K562 (cell line): ENCODE data around the gene UBR1. TPM values are rescaled to one million over a fixed set of nuclear protein-coding genes. Genes with fewer than 3 reads are reported as not detected.
A peak's percentile ranks its signal among the peaks of the same experiment; 100 is the strongest.

Experiments used
- ATAC-seq: fragments of 200-7000 bp; cut with Tn5 transposase; 3 replicates; pipeline ENCODE4 v1.9.1; 2020; ENCODE audit warnings: moderate library complexity
- BruUV-seq: library from RNA; stranded (reverse); fragments of 400-500 nt; replicated peaks from 2 replicates; lab custom pipeline; 2021; lab: Mats Ljungman, UMichigan
- CTCF ChIA-PET: fragments of 300-600 bp; formaldehyde crosslinking; extraction: SDS; loops from one replicate; lab custom pipeline; 2021; ENCODE audit warnings: low intra/inter-chr PET ratio; lab: Yijun Ruan, JAX
- POLR2A ChIA-PET: fragments of 300-600, 350-650 bp; sonication (Branson Sonifier 250); formaldehyde crosslinking; extraction: SDS; loops from one replicate; lab custom pipeline; 2021; ENCODE audit warnings: antibody characterized with exemption, inconsistent platforms; lab: Yijun Ruan, JAX
- DNase-seq, 4 experiments: peaks; one replicate each; pipeline versions ENCODE4 v3.0.0 to v3.0.0-alpha.2; 2011 to 2018; ENCODE audit warnings: low spot score in 3 of 4, mixed read lengths in 3 of 4; ENCODE audit errors: extremely low read depth in 1 of 4
- FAIRE-seq: peaks from 2 replicates; lab custom pipeline; 2011; peaks lifted over from hg19 to GRCh38; lab: Jason Lieb, UNC
- H2AFZ ChIP-seq: 2 replicates; pipeline ENCODE4 v1.6.0; 2011; ENCODE audit warnings: low read depth, low read length, control low read depth, inconsistent platforms
- H3K27ac ChIP-seq: fragments of 200-600 bp; 3 replicates; pipeline ENCODE4 v1.8.0; 2011; ENCODE audit warnings: low read depth, mild to moderate bottlenecking, control low read depth, inconsistent platforms, low read length, moderate library complexity, mixed read lengths; ENCODE audit errors: extremely low read depth
- H3K27me3 ChIP-seq, 2 experiments: fragments of 300-600 bp in 1 of 2; 2 replicates in 1 of 2; 3 replicates in 1 of 2; pipeline versions ENCODE4 v1.6.0 to v1.8.0; 2011; ENCODE audit warnings: inconsistent platforms in 2 of 2, low read length in 2 of 2, mild to moderate bottlenecking in 1 of 2, mixed read lengths in 1 of 2, moderate library complexity in 1 of 2; ENCODE audit not compliant: control insufficient read depth in 2 of 2, insufficient read depth in 2 of 2
- H3K36me3 ChIP-seq: fragments of 300-600 bp; 3 replicates; pipeline ENCODE4 v1.8.0; 2011; ENCODE audit warnings: mild to moderate bottlenecking, low read length, inconsistent platforms; ENCODE audit not compliant: control insufficient read depth, insufficient read depth
- H3K4me1 ChIP-seq, 2 experiments: fragments of 200-600 bp in 1 of 2; replicated peaks in 1 of 2; 2 replicates in 1 of 2; 3 replicates in 1 of 2; pipeline versions ENCODE4 v1.5.1 to v1.8.0; 2011; ENCODE audit warnings: inconsistent platforms in 2 of 2, low read length in 2 of 2, mild to moderate bottlenecking in 1 of 2, mixed read lengths in 1 of 2, moderate library complexity in 1 of 2; ENCODE audit not compliant: control insufficient read depth in 2 of 2, insufficient read depth in 2 of 2
- H3K4me2 ChIP-seq: 2 replicates; pipeline ENCODE4 v1.6.1; 2011; ENCODE audit warnings: low read length, control low read depth, inconsistent platforms, mixed read lengths; ENCODE audit not compliant: insufficient read depth
- H3K4me3 ChIP-seq: fragments of 200-600 bp; sonication (generic), shearing (Covaris generic); 2 replicates; pipeline ENCODE4 v1.5.1; 2016; ENCODE audit warnings: control low read depth, inconsistent platforms
- H3K79me2 ChIP-seq: fragments of 200-600 bp; 3 replicates; pipeline ENCODE4 v1.8.0; 2011; ENCODE audit warnings: low read length, inconsistent platforms; ENCODE audit not compliant: control insufficient read depth, insufficient read depth
- H3K9ac ChIP-seq, 2 experiments: 2 replicates each; pipeline versions ENCODE4 v1.6.0 to v1.6.1; 2011; ENCODE audit warnings: low read depth in 2 of 2, low read length in 2 of 2, control low read depth in 1 of 2, inconsistent platforms in 1 of 2, mild to moderate bottlenecking in 1 of 2, mixed read lengths in 1 of 2; ENCODE audit not compliant: insufficient read depth in 1 of 2
- H3K9me1 ChIP-seq: one replicate; pipeline ENCODE4 v1.6.0; 2011; ENCODE audit warnings: inconsistent platforms, mild to moderate bottlenecking, low read length, moderate library complexity; ENCODE audit not compliant: control insufficient read depth, insufficient read depth
- H3K9me3 ChIP-seq: replicated peaks from 2 replicates; pipeline ENCODE4 v1.5.1; 2011; ENCODE audit warnings: low read depth, low read length, inconsistent platforms; ENCODE audit not compliant: control insufficient read depth, insufficient read depth
- H4K20me1 ChIP-seq: replicated peaks from 2 replicates; pipeline ENCODE4 v1.6.1; 2011; ENCODE audit warnings: low read length, inconsistent platforms, mixed read lengths; ENCODE audit not compliant: control insufficient read depth, insufficient read depth
- BCOR ChIP-seq: fragments of 450-650 bp; IDR thresholded peaks from 2 replicates; pipeline ENCODE4 v1.6.1; 2016
- BRD9 ChIP-seq: fragments of 450-650 bp; IDR thresholded peaks from 2 replicates; pipeline ENCODE4 v1.6.1; 2018; ENCODE audit warnings: low read depth; ENCODE audit not compliant: partially characterized antibody
- C11orf30 ChIP-seq: fragments of 450-650 bp; IDR thresholded peaks from 2 replicates; pipeline ENCODE4 v1.6.1; 2016; ENCODE audit warnings: low read depth, mild to moderate bottlenecking
- EP400 ChIP-seq: fragments of 450-650 bp; IDR thresholded peaks from 2 replicates; pipeline ENCODE4 v1.6.1; 2017; ENCODE audit warnings: antibody characterized with exemption, mild to moderate bottlenecking, moderate library complexity
- FOXA1 ChIP-seq: fragments of 450-650 bp; IDR thresholded peaks from 2 replicates; pipeline ENCODE4 v1.6.1; 2016; ENCODE audit warnings: mild to moderate bottlenecking, borderline replicate concordance
- KAT7 ChIP-seq: sonication (generic); formaldehyde crosslinking; IDR thresholded peaks from 2 replicates; pipeline ENCODE4 v1.8.0; 2022; ENCODE audit warnings: missing genetic modification reagents, mild to moderate bottlenecking, borderline replicate concordance
- MAFF ChIP-seq: IDR thresholded peaks from 2 replicates; pipeline ENCODE4 v1.6.1; 2012; ENCODE audit warnings: low read length, improper control_type of control experiment
- MAFG ChIP-seq: fragments of 450-650 bp; conservative IDR thresholded peaks from 2 replicates; pipeline ENCODE4 v1.6.1; 2016; ENCODE audit warnings: missing genetic modification characterization, missing compliant biosample characterization
- ZBTB11 ChIP-seq, 3 experiments: fragments of 200-800 bp in 1 of 3; fragments of 250-450 bp in 1 of 3; fragments of 450-650 bp in 1 of 3; sonication (Bioruptor Pico) in 1 of 3; sonication (Bioruptor generic) in 1 of 3; formaldehyde crosslinking in 1 of 3; IDR thresholded peaks; 2 replicates each; pipeline versions ENCODE4 v1.6.1 to v1.8.0; 2016 to 2022; ENCODE audit warnings: mild to moderate bottlenecking in 2 of 3, missing genetic modification characterization in 2 of 3, missing compliant biosample characterization in 1 of 3, moderate library complexity in 1 of 3
- ZNF146 ChIP-seq: IDR thresholded peaks from one replicate; pipeline ENCODE4 v1.6.1; 2018; ENCODE audit warnings: missing compliant biosample characterization; ENCODE audit not compliant: unreplicated experiment
- ZNF316 ChIP-seq: fragments of 450-650 bp; IDR thresholded peaks from 2 replicates; pipeline ENCODE4 v1.6.1; 2016
- ZNF561 ChIP-seq: fragments of 450-650 bp; formaldehyde crosslinking; conservative IDR thresholded peaks from 2 replicates; pipeline ENCODE4 v1.4.0; 2020; ENCODE audit warnings: mild to moderate bottlenecking, moderate library complexity
- ZSCAN32 ChIP-seq: fragments of 450-650 bp; formaldehyde crosslinking; IDR thresholded peaks from 2 replicates; pipeline ENCODE4 v1.4.0; 2020; ENCODE audit warnings: mild to moderate bottlenecking, moderate library complexity
- in situ Hi-C: fragments of 300-500 bp; cut with MboI; formaldehyde crosslinking; loops from 4 replicates; pipeline ENCODE4 v1.15.0; 2018; ENCODE audit warnings: inconsistent platforms, mixed read lengths
- intact Hi-C: fragments of 100-400 bp; cut with micrococcal nuclease; formaldehyde crosslinking; loops from 2 replicates; pipeline ENCODE4 v1.14.2; 2022
- polyA plus RNA-seq, 8 experiments: library from polyadenylated mRNA; depleted of rRNA in 4 of 8; stranded (reverse) in 5 of 8; unstranded in 3 of 8; fragments of >200 nt; fragmentation: Nextera tagmentation in 2 of 8; fragmentation: Illumina TruSeq in 1 of 8; extraction: Ambion mirVana in 2 of 8; extraction: Trizol in 1 of 8; gene quantifications; 2 replicates each; pipeline versions ENCODE4 v1.2.1 to v1.2.3, GENCODE V29; 2011 to 2014; ENCODE audit warnings: inconsistent platforms in 1 of 8, missing spikeins in 1 of 8
- total RNA-seq, 7 experiments: library from RNA; depleted of rRNA in 6 of 7; stranded (reverse); fragments of >200 nt in 6 of 7; fragmentation: Illumina TruSeq in 2 of 7; extraction: Trizol in 2 of 7; gene quantifications; 2 replicates each; pipeline versions ENCODE4 v1.2.1 to v1.2.3, GENCODE V29; 2011 to 2021; ENCODE audit warnings: low replicate concordance in 1 of 7
- TF ChIP-seq, protein P1 (sequence below): fragments of 450-650 bp; formaldehyde crosslinking; IDR thresholded peaks from 2 replicates; pipeline ENCODE4 v1.4.0; 2020; ENCODE audit warnings: mild to moderate bottlenecking, mixed read lengths
- TF ChIP-seq, protein P2 (sequence below): fragments of 250-450 bp; sonication (Bioruptor Pico); IDR thresholded peaks from 2 replicates; pipeline ENCODE4 v1.4.0; 2020; ENCODE audit warnings: mild to moderate bottlenecking

UBR1 gene
- total and polyA plus RNA-seq, 9 of the 15 experiments (the other 6 are each of a cell fraction or from before 2014, with no cell fraction given) = 5.8 to 30.7 (median 15.3) TPM

DNA sequence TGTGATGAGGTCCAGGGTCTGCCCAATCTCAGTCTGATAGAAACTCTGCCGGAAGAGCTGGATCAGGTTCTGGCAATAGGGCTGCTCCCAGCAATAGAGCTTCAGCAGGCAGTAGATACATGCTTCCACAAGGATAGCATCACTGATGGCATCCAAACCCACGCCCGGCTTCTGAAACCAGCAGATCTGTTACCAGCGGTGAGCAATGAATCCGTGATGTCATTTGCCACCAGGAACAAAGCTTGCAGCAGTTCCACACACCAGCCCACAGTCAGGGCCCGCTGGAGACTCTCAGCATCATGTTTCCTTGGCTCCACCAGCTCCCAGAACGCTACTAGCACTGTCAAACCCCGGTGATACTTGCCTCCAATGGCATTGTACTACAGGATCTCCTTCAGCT lies 166.0 kb downstream of the UBR1 start (continued):
- TF ChIP-seq, protein P1, sequence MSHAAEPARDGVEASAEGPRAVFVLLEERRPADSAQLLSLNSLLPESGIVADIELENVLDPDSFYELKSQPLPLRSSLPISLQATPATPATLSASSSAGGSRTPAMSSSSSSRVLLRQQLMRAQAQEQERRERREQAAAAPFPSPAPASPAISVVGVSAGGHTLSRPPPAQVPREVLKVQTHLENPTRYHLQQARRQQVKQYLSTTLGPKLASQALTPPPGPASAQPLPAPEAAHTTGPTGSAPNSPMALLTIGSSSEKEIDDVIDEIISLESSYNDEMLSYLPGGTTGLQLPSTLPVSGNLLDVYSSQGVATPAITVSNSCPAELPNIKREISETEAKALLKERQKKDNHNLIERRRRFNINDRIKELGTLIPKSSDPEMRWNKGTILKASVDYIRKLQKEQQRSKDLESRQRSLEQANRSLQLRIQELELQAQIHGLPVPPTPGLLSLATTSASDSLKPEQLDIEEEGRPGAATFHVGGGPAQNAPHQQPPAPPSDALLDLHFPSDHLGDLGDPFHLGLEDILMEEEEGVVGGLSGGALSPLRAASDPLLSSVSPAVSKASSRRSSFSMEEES (CRISPR knock-in tag) = no peak
- TF ChIP-seq KAT7 (CRISPR knock-in tag) (no peak), ZBTB11 (CRISPR knock-in tag; IDR thresholded peaks at IDR 0.05) (no peak)
- TF ChIP-seq, all 486 proteins: peak for 0

- intact Hi-C loops (no loop called here), in situ Hi-C loops (no loop called here)
- FAIRE-seq (no peak), ATAC-seq (no peak), DNase-seq (no peak)
- Histone ChIP-seq H3K79me2 (no peaks in the 10 kb centered on the region), H3K4me2 (no peak overlapping the region), H4K20me1 (no peaks in the 10 kb centered on the region), H3K4me1 (no peaks in the 10 kb centered on the region), H3K9ac (no peak overlapping the region), H3K36me3 (no peaks in the 10 kb centered on the region), H3K27ac (no peak overlapping the region), H3K27me3 (no peaks in the 10 kb centered on the region), H3K9me3 (no peaks in the 10 kb centered on the region), H3K9me1 (no peaks in the 10 kb centered on the region), H2AFZ (no peak overlapping the region), H3K4me3 (no peak overlapping the region)
- no peak for TF ChIP-seq BRD9
- peak; percentile 14; the same call in 1 of the 2 replicates for TF ChIP-seq MAFF
- no peak for TF ChIP-seq FOXA1
- no peak for TF ChIP-seq ZSCAN32 (CRISPR knock-in tag)
- TF ChIP-seq BCOR = 0 out of 2 replicates have a peak, but pooled peaks have one; percentile 38
- peak; percentile 35; the same call in 1 of the 2 replicates for TF ChIP-seq ZNF316
- TF ChIP-seq C11orf30 = 0 out of 2 replicates have a peak, but pooled peaks have one; percentile 23
- TF ChIP-seq, protein P2, sequence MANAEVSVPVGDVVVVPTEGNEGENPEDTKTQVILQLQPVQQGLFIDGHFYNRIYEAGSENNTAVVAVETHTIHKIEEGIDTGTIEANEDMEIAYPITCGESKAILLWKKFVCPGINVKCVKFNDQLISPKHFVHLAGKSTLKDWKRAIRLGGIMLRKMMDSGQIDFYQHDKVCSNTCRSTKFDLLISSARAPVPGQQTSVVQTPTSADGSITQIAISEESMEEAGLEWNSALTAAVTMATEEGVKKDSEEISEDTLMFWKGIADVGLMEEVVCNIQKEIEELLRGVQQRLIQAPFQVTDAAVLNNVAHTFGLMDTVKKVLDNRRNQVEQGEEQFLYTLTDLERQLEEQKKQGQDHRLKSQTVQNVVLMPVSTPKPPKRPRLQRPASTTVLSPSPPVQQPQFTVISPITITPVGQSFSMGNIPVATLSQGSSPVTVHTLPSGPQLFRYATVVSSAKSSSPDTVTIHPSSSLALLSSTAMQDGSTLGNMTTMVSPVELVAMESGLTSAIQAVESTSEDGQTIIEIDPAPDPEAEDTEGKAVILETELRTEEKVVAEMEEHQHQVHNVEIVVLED = no peak
- no peak for TF ChIP-seq EP400
- TF ChIP-seq ZNF146 (CRISPR knock-in tag) = peak; percentile 81
- TF ChIP-seq MAFG = peak; percentile 42
- no peak for TF ChIP-seq ZNF561 (CRISPR knock-in tag)
- CTCF ChIA-PET = no interaction called here
- POLR2A ChIA-PET = interaction anchor here (1.0 kb wide), 1 partner anchor 11 kb away, joined by 4 read pairs; no protein-coding TSS in a partner anchor
- BruUV-seq = no TSS peak
These were observed 168.7 kb downstream of the UBR1 start for GRCh38 chr15:42937143-42937542.
